ENCODE data around the gene CCDC88C. TPM values are rescaled to one million over a fixed set of nuclear protein-coding genes. Genes with fewer than 3 reads are reported as not detected.
"Not testable (repeated sequence)": the region's sequence is repeated elsewhere in the genome, so short reads cannot be mapped to it uniquely, and the experiment has no call there.

The CCDC88C gene
- total RNA-seq, 1 donor = under 0.01 TPM

DNA sequence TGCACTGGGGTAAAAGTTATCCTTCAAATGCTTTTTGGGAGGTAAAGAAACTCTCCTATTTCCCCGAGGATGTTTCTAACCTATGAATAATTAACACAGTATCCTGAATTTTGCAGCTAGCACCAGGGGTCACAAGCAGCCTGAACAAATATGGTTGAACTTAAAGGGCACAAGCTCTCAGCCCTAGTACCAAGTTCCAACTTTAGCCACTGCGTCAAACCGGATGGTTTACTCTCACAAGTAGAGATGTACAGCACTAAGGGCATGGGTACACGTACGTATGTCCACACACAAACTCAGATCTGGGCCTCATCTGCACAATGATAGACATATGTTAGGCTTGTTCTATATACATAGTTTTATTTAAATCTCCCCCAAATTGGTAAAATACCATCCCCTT lies 4.7 kb downstream of the CCDC88C start:
- DNase-seq (ENCODE audit: low read depth) = no peak
- TF ChIP-seq, protein P1, sequence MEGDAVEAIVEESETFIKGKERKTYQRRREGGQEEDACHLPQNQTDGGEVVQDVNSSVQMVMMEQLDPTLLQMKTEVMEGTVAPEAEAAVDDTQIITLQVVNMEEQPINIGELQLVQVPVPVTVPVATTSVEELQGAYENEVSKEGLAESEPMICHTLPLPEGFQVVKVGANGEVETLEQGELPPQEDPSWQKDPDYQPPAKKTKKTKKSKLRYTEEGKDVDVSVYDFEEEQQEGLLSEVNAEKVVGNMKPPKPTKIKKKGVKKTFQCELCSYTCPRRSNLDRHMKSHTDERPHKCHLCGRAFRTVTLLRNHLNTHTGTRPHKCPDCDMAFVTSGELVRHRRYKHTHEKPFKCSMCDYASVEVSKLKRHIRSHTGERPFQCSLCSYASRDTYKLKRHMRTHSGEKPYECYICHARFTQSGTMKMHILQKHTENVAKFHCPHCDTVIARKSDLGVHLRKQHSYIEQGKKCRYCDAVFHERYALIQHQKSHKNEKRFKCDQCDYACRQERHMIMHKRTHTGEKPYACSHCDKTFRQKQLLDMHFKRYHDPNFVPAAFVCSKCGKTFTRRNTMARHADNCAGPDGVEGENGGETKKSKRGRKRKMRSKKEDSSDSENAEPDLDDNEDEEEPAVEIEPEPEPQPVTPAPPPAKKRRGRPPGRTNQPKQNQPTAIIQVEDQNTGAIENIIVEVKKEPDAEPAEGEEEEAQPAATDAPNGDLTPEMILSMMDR (IDR thresholded peaks at IDR 0.05; ENCODE audit: insufficient read depth, low read depth, low read length) = no peak

DNA sequence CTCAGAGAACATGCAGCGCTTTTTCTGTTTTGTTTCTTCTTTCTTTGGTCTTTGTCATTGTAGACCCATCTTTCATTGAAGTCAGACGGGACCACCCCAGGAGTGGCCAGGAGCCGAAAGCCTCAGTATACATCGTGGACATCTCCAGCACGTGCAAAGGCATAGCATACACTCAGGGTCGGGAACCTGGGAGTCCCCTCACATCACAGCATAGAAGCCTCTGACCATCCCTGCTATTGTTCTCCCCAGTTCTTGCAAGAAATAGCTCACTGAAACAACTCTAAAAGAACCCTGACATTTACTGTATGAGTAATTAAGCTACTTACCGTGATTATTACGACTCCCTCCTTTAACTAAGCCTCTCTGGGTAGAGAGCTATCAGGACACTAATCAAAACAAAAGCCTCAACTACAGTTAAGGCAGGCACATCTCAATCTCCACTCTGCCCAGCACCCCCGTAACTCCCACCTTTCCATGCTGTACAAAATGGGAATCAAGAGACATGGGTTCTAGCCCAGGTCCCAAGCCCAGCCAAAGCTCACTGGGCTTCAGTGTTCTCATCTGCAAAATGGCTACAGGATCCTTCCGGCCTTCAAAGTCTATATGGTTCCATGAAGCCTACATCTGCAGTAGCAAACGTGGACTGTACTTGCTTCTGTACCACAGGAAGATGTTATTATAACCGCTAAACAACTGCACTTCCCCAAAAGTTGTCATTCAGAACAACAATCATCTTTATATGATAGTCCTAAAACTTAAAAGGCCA lies 6.7 kb downstream of the CCDC88C start:
- H3K4me3 ChIP-seq (ENCODE audit: low read depth, low read length) = no peak overlapping the region
- DNase-seq (ENCODE audit: low read depth) = no peak

More for the DNA sequence above, 4.7 kb downstream of the CCDC88C start:
- H3K4me3 ChIP-seq (ENCODE audit: low read depth, low read length) = no peak overlapping the region

DNA sequence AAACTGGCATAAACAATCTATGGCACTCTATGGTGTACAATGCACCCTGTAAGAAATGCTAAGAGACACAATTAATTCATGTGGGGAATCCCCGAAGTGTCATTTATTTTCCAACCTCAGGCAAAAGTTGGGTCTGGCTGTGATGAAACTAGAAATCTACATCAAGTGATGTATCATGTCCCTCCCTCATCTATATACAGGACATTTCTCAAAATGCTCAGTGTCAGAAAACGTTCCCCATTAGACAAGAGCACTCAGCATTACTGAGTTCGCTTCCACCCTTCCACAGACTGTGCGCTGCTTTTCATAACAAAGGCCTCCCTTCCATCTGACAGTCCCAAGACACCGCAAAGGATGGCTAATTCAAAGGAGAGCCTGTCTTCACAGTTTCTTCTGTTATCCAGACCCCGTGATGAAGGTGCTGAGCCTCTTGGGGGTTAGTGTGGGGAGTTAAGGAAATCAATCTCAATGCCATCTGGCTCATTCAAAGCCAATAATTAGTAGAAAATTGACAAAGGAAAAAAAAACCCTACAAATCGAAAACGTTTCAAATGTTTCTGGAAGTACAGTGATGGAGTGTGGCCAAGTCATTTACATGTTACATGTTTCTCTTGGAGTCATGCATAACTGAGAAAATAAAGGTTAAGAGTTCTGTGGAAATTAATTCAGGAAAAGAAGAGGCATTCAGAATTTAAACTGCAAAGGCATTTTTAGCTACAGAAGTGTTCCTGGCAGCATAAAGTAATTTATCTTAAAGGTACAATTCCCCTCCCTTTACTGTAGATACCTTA lies 7.5 kb downstream of the CCDC88C start:
- no peak for DNase-seq (ENCODE audit: low read depth)
- TF ChIP-seq, protein P1 (IDR thresholded peaks at IDR 0.05; ENCODE audit: insufficient read depth, low read depth, low read length) = no peak
- H3K4me3 ChIP-seq (ENCODE audit: low read depth, low read length) = no peak overlapping the region

More for the DNA sequence above, 6.7 kb downstream of the CCDC88C start:
- TF ChIP-seq, protein P1 (IDR thresholded peaks at IDR 0.05; ENCODE audit: insufficient read depth, low read depth, low read length) = no peak

DNA sequence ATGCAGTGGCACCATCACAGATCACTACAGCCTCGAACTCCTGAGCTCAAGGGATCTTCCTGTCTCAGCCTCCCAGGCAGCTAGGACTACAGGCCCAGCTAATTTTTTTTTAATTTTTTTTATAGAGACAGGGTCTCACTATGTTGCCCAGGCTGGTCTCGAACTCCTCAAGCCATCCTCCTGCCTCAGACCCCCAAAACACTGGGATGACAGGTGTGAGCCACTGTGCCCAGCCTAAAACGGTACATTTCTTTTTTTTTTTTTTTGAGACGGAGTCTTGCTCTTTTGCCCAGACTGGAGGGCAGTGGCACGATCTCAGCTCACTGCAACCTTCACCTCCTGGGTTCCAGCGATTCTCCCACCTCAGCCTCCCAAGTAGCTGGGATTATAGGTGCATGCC lies 8.4 kb downstream of the CCDC88C start:
- not testable (repeated sequence) for DNase-seq (ENCODE audit: low read depth); H3K4me3 ChIP-seq (ENCODE audit: low read depth, low read length)

DNA sequence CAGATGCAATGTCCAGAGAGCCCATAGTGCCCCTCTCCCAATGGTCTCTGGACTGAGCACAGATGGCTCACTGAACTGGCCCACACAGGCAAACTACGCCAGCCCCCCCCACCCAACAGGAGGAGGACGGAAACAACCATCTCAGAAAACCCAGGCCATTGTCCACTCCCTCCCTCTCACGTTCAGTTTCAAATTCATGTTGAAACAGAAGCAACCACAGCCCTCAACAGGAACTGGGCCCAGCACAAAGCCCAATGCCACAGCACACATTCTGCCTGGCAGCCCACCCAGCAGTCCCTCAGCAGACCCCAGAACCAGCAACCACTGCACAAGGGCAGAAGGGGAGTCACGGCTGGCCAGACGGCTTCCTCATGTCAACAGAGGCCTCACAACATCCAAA lies 10.6 kb downstream of the CCDC88C start:
- no peak overlapping the region for H3K4me3 ChIP-seq (ENCODE audit: low read depth, low read length)
- DNase-seq (ENCODE audit: low read depth) = no peak
- TF ChIP-seq, protein P1 (IDR thresholded peaks at IDR 0.05; ENCODE audit: insufficient read depth, low read depth, low read length) = no peak

DNA sequence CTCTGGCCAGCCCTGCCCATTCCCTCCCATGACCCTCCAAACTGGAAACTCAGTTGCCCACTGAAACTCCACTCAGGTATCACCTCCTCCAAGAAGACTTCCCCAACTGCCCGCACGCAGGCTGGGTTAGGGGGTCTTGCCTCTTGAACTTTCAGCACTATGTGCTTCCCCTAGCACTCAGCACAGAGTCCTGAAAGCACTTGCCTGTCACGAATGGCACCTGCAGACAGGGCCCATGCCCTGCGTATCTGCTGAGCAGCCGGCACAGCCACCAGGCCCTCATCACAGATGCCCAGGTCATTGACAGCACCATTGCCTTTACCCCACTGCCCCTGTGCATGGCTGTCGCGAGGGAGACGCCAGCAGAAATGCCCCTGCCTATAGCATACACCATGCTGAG lies 11.2 kb downstream of the CCDC88C start:
- DNase-seq (ENCODE audit: low read depth) = no peak
- H3K4me3 ChIP-seq (ENCODE audit: low read depth, low read length) = no peak overlapping the region
- TF ChIP-seq, protein P1 (IDR thresholded peaks at IDR 0.05; ENCODE audit: insufficient read depth, low read depth, low read length) = no peak

DNA sequence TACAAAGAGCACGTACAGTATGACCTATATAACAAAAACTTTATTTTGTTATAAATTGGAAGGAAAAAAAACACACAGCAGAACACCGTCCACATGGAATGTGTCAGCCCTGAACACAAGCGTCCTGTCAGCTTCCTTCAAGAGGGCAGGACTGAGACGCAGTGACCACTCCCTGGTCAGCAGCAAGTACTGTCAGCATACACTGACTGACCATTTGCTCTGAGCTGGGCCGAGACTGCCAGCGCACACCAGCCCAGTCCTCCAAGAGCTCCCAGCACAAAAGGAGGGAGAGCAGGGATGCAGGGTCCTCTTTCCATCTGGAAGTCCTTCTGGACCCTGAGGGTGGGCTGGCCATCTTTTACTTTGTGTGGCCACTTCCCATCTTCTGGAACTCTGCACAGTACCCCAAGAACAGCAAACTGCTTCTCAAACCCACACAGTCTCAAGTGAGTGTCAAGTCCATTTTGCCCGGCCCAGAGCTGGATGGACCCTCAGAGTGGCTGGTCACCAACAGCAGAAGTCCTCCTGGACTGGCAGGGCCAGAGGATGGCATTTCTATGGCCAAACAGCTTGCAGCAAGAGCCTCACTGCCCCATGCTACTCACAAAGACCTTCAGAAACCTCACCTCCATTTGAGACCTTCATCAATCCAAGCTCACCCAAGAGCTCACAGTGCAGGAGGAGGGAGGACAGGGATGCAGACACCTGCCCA lies 11.7 kb downstream of the CCDC88C start:
- DNase-seq (ENCODE audit: low read depth) = no peak
- no peak overlapping the region for H3K4me3 ChIP-seq (ENCODE audit: low read depth, low read length)
- TF ChIP-seq, protein P1 (IDR thresholded peaks at IDR 0.05; ENCODE audit: insufficient read depth, low read depth, low read length) = no peak

Measured in fibroblast of villous mesenchyme (primary cell).